WTC11 (cell line): Measurements from ENCODE around the gene USF2. TPM values are rescaled to one million over a fixed set of nuclear protein-coding genes. Genes with fewer than 3 reads are reported as not detected.
A peak's percentile ranks its signal among the peaks of the same experiment; 100 is the strongest.

Experiments
- ATAC-seq: fragments of 200-7000 bp; cut with Tn5 transposase; 2 replicates; pipeline ENCODE4 v1.10.0; 2021; ENCODE audit warnings: mild to moderate bottlenecking, moderate library complexity
- CTCF ChIA-PET: fragments of 300-600 bp; sonication (Branson Sonifier 250); formaldehyde crosslinking; loops from one replicate; lab custom pipeline; 2021; ENCODE audit warnings: antibody characterized with exemption; lab: Charles Lee
- POLR2A ChIA-PET: fragments of 350-600 bp; sonication (Branson Sonifier 250); formaldehyde crosslinking; loops from one replicate; lab custom pipeline; 2021; ENCODE audit warnings: antibody characterized with exemption; lab: Charles Lee
- DNase-seq: peaks from one replicate; pipeline ENCODE4 v3.0.0; 2021; ENCODE audit warnings: low spot score
- H3K27ac Mint-ChIP-seq: 2 replicates; pipeline ENCODE4 v1.8.0; 2021; ENCODE audit warnings: mixed read lengths
- H3K27me3 Mint-ChIP-seq: 2 replicates; pipeline ENCODE4 v1.8.0; 2021; ENCODE audit warnings: low read depth, mild to moderate bottlenecking, moderate library complexity, mixed read lengths
- H3K36me3 Mint-ChIP-seq: 2 replicates; pipeline ENCODE4 v1.8.0; 2021; ENCODE audit warnings: mixed read lengths
- H3K4me1 Mint-ChIP-seq: 2 replicates; pipeline ENCODE4 v1.8.0; 2022; ENCODE audit warnings: mixed read lengths
- H3K4me3 Mint-ChIP-seq: 2 replicates; pipeline ENCODE4 v1.8.0; 2021; ENCODE audit warnings: mild to moderate bottlenecking, moderate library complexity, mixed read lengths
- H3K9me3 Mint-ChIP-seq: 2 replicates; pipeline ENCODE4 v1.8.0; 2021; ENCODE audit warnings: mixed read lengths
- ATF2 ChIP-seq: sonication (generic); formaldehyde crosslinking; IDR thresholded peaks from 2 replicates; pipeline ENCODE4 v1.8.1; 2022; ENCODE audit warnings: low read depth, missing genetic modification reagents, borderline replicate concordance
- E2F5 ChIP-seq: sonication (generic); formaldehyde crosslinking; IDR thresholded peaks from 2 replicates; pipeline ENCODE4 v1.8.1; 2022; ENCODE audit warnings: mild to moderate bottlenecking, moderate library complexity, missing genetic modification reagents
- ESRRA ChIP-seq: sonication (generic); formaldehyde crosslinking; IDR thresholded peaks from 2 replicates; pipeline ENCODE4 v1.8.1; 2022; ENCODE audit warnings: mild to moderate bottlenecking, missing genetic modification reagents, borderline replicate concordance
- GRHL2 ChIP-seq: fragments of 250-450 bp; sonication (Bioruptor Pico); IDR thresholded peaks from 2 replicates; pipeline ENCODE4 v1.8.0; 2022; ENCODE audit warnings: mild to moderate bottlenecking, moderate library complexity; ENCODE audit not compliant: insufficient replicate concordance, severe bottlenecking
- JAZF1 ChIP-seq: fragments of 250-450 bp; sonication (Bioruptor Pico); IDR thresholded peaks from 2 replicates; pipeline ENCODE4 v1.9.0; 2021; ENCODE audit warnings: moderate library complexity, mild to moderate bottlenecking, inconsistent platforms
- NFATC4 ChIP-seq: fragments of 250-450 bp; sonication (Bioruptor Pico); IDR thresholded peaks from 2 replicates; pipeline ENCODE4 v1.9.0; 2021; ENCODE audit warnings: mild to moderate bottlenecking
- RORB ChIP-seq: fragments of 250-450 bp; sonication (Bioruptor Pico); IDR thresholded peaks from 2 replicates; pipeline ENCODE4 v1.9.0; 2021; ENCODE audit warnings: mild to moderate bottlenecking
- ZNF138 ChIP-seq: sonication (generic); formaldehyde crosslinking; conservative IDR thresholded peaks from 2 replicates; pipeline ENCODE4 v1.8.1; 2022; ENCODE audit warnings: mild to moderate bottlenecking, moderate library complexity, missing genetic modification reagents
- ZNF219 ChIP-seq: sonication (generic); formaldehyde crosslinking; IDR thresholded peaks from 2 replicates; pipeline ENCODE4 v1.8.0; 2023; ENCODE audit warnings: missing genetic modification reagents, mild to moderate bottlenecking, borderline replicate concordance
- ZNF317 ChIP-seq: sonication (generic); formaldehyde crosslinking; IDR thresholded peaks from 2 replicates; pipeline ENCODE4 v1.8.1; 2023; ENCODE audit warnings: low read depth, mild to moderate bottlenecking, moderate library complexity, missing genetic modification reagents, borderline replicate concordance
- total RNA-seq: library from RNA; stranded (reverse); gene quantifications from 3 replicates; pipeline ENCODE4 v1.2.3, GENCODE V29; 2021
- TF ChIP-seq, protein P1 (sequence below): fragments of 250-450 bp; sonication (Bioruptor Pico); IDR thresholded peaks from 2 replicates; pipeline ENCODE4 v1.9.0; 2021; ENCODE audit warnings: mild to moderate bottlenecking, borderline replicate concordance
- TF ChIP-seq, protein P2 (sequence below): sonication (generic); formaldehyde crosslinking; IDR thresholded peaks from 2 replicates; pipeline ENCODE4 v1.8.1; 2023; ENCODE audit warnings: mild to moderate bottlenecking, moderate library complexity, missing genetic modification reagents
- TF ChIP-seq, protein P3 (sequence below): sonication (generic); formaldehyde crosslinking; IDR thresholded peaks from 2 replicates; pipeline ENCODE4 v1.8.0; 2022; ENCODE audit warnings: mild to moderate bottlenecking, missing genetic modification reagents
- TF ChIP-seq, protein P4 (sequence below): fragments of 200-600 bp; IDR thresholded peaks from 2 replicates; pipeline ENCODE4 v1.8.0; 2022; ENCODE audit warnings: antibody characterized with exemption

USF2 gene
- total RNA-seq, 1 experiment from 2014 or later = 109 TPM

GRCh38 chr19:35223862-35224505 is 44.8 kb upstream of the USF2 start:
- peaks cover 11% of the 10 kb centered on the region for H3K27me3 Mint-ChIP-seq
- H3K4me1 Mint-ChIP-seq = peaks cover 21% of the 10 kb centered on the region
- TF ChIP-seq ZNF317 (CRISPR knock-in tag) (no peak), NFATC4 (no peak), ZNF219 (CRISPR knock-in tag) (no peak), JAZF1 (no peak), ATF2 (CRISPR knock-in tag) (no peak)
- TF ChIP-seq, protein P1, sequence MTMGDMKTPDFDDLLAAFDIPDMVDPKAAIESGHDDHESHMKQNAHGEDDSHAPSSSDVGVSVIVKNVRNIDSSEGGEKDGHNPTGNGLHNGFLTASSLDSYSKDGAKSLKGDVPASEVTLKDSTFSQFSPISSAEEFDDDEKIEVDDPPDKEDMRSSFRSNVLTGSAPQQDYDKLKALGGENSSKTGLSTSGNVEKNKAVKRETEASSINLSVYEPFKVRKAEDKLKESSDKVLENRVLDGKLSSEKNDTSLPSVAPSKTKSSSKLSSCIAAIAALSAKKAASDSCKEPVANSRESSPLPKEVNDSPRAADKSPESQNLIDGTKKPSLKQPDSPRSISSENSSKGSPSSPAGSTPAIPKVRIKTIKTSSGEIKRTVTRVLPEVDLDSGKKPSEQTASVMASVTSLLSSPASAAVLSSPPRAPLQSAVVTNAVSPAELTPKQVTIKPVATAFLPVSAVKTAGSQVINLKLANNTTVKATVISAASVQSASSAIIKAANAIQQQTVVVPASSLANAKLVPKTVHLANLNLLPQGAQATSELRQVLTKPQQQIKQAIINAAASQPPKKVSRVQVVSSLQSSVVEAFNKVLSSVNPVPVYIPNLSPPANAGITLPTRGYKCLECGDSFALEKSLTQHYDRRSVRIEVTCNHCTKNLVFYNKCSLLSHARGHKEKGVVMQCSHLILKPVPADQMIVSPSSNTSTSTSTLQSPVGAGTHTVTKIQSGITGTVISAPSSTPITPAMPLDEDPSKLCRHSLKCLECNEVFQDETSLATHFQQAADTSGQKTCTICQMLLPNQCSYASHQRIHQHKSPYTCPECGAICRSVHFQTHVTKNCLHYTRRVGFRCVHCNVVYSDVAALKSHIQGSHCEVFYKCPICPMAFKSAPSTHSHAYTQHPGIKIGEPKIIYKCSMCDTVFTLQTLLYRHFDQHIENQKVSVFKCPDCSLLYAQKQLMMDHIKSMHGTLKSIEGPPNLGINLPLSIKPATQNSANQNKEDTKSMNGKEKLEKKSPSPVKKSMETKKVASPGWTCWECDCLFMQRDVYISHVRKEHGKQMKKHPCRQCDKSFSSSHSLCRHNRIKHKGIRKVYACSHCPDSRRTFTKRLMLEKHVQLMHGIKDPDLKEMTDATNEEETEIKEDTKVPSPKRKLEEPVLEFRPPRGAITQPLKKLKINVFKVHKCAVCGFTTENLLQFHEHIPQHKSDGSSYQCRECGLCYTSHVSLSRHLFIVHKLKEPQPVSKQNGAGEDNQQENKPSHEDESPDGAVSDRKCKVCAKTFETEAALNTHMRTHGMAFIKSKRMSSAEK (CRISPR knock-in tag) = no peak
- TF ChIP-seq, protein P2, sequence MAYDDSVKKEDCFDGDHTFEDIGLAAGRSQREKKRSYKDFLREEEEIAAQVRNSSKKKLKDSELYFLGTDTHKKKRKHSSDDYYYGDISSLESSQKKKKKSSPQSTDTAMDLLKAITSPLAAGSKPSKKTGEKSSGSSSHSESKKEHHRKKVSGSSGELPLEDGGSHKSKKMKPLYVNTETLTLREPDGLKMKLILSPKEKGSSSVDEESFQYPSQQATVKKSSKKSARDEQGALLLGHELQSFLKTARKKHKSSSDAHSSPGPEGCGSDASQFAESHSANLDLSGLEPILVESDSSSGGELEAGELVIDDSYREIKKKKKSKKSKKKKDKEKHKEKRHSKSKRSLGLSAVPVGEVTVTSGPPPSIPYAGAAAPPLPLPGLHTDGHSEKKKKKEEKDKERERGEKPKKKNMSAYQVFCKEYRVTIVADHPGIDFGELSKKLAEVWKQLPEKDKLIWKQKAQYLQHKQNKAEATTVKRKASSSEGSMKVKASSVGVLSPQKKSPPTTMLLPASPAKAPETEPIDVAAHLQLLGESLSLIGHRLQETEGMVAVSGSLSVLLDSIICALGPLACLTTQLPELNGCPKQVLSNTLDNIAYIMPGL (CRISPR knock-in tag) = no peak
- ChIA-PET CTCF (interaction anchor here (1.0 to 2.4 kb wide), 7 partner anchors 9 to 109 kb away, joined by 3 to 26 read pairs (median 10); partner anchors contain the start of genes FXYD7 and LGI4), POLR2A (no interaction called here)
- H3K27ac Mint-ChIP-seq = no peak overlapping the region
- ATAC-seq (no peak), DNase-seq (no peak)
- H3K9me3 Mint-ChIP-seq = peaks cover 28% of the 10 kb centered on the region
- H3K4me3 Mint-ChIP-seq = no peak overlapping the region
- H3K36me3 Mint-ChIP-seq = peaks cover 6% of the 10 kb centered on the region

- H3K36me3 Mint-ChIP-seq = no peaks in the 10 kb centered on the region
- H3K27ac Mint-ChIP-seq = no peak overlapping the region
- peak overlapping the region; percentile 40 for H3K4me3 Mint-ChIP-seq
- DNase-seq = peak; percentile 70
- peaks cover 21% of the 10 kb centered on the region for H3K4me1 Mint-ChIP-seq
- H3K27me3 Mint-ChIP-seq = peaks cover 8% of the 10 kb centered on the region
- CTCF ChIA-PET = interaction anchor here (0.7 to 2.4 kb wide), 21 partner anchors 8 to 191 kb away, joined by 3 to 26 read pairs (median 4); partner anchors contain the start of genes FXYD5, FXYD7 and LGI4
- peak; percentile 84 for ATAC-seq
- POLR2A ChIA-PET = interaction anchor here (0.9 kb wide), 1 partner anchor 71 kb away, joined by 4 read pairs; no protein-coding TSS in a partner anchor
- peaks cover 18% of the 10 kb centered on the region for H3K9me3 Mint-ChIP-seq
- TF ChIP-seq ZNF138 (no peak), E2F5 (0 out of 2 replicates have a peak, but pooled peaks have one; percentile 35), GRHL2 (CRISPR knock-in tag) (no peak), ESRRA (CRISPR knock-in tag) (no peak), RORB (CRISPR knock-in tag) (no peak)
- TF ChIP-seq, protein P3, sequence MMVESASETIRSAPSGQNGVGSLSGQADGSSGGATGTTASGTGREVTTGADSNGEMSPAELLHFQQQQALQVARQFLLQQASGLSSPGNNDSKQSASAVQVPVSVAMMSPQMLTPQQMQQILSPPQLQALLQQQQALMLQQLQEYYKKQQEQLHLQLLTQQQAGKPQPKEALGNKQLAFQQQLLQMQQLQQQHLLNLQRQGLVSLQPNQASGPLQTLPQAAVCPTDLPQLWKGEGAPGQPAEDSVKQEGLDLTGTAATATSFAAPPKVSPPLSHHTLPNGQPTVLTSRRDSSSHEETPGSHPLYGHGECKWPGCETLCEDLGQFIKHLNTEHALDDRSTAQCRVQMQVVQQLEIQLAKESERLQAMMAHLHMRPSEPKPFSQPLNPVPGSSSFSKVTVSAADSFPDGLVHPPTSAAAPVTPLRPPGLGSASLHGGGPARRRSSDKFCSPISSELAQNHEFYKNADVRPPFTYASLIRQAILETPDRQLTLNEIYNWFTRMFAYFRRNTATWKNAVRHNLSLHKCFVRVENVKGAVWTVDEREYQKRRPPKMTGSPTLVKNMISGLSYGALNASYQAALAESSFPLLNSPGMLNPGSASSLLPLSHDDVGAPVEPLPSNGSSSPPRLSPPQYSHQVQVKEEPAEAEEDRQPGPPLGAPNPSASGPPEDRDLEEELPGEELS = no peak
- TF ChIP-seq, protein P4, sequence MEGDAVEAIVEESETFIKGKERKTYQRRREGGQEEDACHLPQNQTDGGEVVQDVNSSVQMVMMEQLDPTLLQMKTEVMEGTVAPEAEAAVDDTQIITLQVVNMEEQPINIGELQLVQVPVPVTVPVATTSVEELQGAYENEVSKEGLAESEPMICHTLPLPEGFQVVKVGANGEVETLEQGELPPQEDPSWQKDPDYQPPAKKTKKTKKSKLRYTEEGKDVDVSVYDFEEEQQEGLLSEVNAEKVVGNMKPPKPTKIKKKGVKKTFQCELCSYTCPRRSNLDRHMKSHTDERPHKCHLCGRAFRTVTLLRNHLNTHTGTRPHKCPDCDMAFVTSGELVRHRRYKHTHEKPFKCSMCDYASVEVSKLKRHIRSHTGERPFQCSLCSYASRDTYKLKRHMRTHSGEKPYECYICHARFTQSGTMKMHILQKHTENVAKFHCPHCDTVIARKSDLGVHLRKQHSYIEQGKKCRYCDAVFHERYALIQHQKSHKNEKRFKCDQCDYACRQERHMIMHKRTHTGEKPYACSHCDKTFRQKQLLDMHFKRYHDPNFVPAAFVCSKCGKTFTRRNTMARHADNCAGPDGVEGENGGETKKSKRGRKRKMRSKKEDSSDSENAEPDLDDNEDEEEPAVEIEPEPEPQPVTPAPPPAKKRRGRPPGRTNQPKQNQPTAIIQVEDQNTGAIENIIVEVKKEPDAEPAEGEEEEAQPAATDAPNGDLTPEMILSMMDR = peak; percentile 23; the same call in 1 of the 2 replicates
Observed at GRCh38 chr19:35224681-35225571, 43.8 kb upstream of the USF2 start.
